AG04450 (cell line): Measurements from ENCODE around the gene LHFPL6. TPM values are rescaled to one million over a fixed set of nuclear protein-coding genes. Genes with fewer than 3 reads are reported as not detected.

Experiments used
- CTCF ChIA-PET: fragments of 300-600, 350-600 bp; formaldehyde crosslinking; extraction: SDS; loops from one replicate; lab custom pipeline; 2022; ENCODE audit warnings: antibody characterized with exemption, inconsistent platforms; lab: Charles Lee
- POLR2A ChIA-PET: fragments of 350-600 bp; formaldehyde crosslinking; extraction: SDS; loops from one replicate; lab custom pipeline; 2021; ENCODE audit warnings: antibody characterized with exemption, inconsistent platforms; lab: Yijun Ruan, JAX
- DNase-seq: peaks from one replicate; pipeline ENCODE4 v3.0.0-alpha.2; 2011; ENCODE audit warnings: low read depth, low spot score
- H3K27ac ChIP-seq: one replicate; pipeline ENCODE4 v1.5.1; 2012; ENCODE audit warnings: low read depth, low read length, control low read depth
- H3K27me3 ChIP-seq: one replicate; pipeline ENCODE4 v1.6.0; 2012; ENCODE audit warnings: low read length; ENCODE audit not compliant: control insufficient read depth, insufficient read depth
- H3K4me3 ChIP-seq: 2 replicates; pipeline ENCODE4 v1.5.1; 2011; ENCODE audit warnings: mild to moderate bottlenecking, low read depth, low read length, control low read depth
- H3K9me3 ChIP-seq: 2 replicates; pipeline ENCODE4 v1.5.1; 2012; ENCODE audit warnings: low read length; ENCODE audit not compliant: control insufficient read depth, insufficient read depth
- polyA plus RNA-seq: library from polyadenylated mRNA; depleted of rRNA; stranded (reverse); fragments of >200 nt; gene quantifications from 2 replicates; pipeline ENCODE4 v1.2.3, GENCODE V29; 2011
- TF ChIP-seq, protein P1 (sequence below): IDR thresholded peaks from 2 replicates; pipeline ENCODE4 v1.5.1; 2011; ENCODE audit warnings: low read depth, low read length, control low read depth, inconsistent platforms

The LHFPL6 gene
- polyA plus RNA-seq, 1 experiment = 40.3 TPM

DNA sequence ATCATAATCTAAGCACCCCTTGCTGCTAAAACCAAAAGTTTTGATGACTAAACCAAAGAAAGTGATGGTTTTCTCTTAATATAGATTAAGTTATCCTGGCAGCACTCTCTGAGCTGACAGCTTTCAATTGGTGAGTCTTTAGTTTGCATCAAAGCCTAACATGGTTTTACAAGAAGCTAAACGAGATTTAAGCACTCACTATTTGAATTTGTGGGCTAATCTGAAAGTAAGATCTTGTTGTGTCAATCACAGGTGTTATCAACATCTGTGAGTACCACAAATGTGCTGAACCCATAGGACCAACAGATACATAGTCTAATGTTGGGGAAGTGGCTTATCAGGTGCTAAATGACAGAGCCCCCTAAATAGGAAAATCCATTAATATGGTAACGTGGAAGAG, 223.9 kb downstream of the LHFPL6 start:
- Histone ChIP-seq H3K9me3 (no peaks in the 10 kb centered on the region), H3K27ac (no peak overlapping the region), H3K4me3 (no peak overlapping the region), H3K27me3 (no peaks in the 10 kb centered on the region)
- POLR2A ChIA-PET = no interaction called here
- TF ChIP-seq, protein P1, sequence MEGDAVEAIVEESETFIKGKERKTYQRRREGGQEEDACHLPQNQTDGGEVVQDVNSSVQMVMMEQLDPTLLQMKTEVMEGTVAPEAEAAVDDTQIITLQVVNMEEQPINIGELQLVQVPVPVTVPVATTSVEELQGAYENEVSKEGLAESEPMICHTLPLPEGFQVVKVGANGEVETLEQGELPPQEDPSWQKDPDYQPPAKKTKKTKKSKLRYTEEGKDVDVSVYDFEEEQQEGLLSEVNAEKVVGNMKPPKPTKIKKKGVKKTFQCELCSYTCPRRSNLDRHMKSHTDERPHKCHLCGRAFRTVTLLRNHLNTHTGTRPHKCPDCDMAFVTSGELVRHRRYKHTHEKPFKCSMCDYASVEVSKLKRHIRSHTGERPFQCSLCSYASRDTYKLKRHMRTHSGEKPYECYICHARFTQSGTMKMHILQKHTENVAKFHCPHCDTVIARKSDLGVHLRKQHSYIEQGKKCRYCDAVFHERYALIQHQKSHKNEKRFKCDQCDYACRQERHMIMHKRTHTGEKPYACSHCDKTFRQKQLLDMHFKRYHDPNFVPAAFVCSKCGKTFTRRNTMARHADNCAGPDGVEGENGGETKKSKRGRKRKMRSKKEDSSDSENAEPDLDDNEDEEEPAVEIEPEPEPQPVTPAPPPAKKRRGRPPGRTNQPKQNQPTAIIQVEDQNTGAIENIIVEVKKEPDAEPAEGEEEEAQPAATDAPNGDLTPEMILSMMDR = no peak
- no peak for DNase-seq
- CTCF ChIA-PET = interaction anchor here (1.5 kb wide), 1 partner anchor 233 kb away, joined by 5 read pairs; no protein-coding TSS in a partner anchor

DNA sequence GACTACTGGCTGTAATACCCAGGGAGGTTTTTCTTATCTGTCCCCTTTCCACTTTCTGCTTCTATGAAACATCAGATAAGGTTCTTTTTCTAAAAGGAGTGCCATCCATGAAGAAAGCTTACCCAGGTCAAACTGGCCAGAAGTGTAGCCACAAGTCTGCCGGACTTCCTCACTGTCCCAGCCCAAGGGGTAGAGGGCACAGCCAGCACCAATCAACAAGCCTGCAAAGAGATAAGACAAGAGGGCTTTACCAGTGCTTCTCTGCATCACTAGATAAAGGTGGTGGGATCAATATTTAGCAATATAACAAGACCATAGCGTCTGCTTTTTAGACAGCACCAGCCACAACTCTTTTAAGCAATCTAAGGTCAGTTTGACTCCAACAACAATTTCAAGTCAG, 224.7 kb downstream of the LHFPL6 start:
- Histone ChIP-seq H3K27me3 (no peaks in the 10 kb centered on the region), H3K9me3 (no peaks in the 10 kb centered on the region), H3K4me3 (no peak overlapping the region), H3K27ac (no peak overlapping the region)
- TF ChIP-seq, protein P1 = no peak
- DNase-seq = no peak
- ChIA-PET POLR2A (no interaction called here), CTCF (interaction anchor here (0.5 kb wide), 1 partner anchor 839 kb away, joined by 3 read pairs; no protein-coding TSS in a partner anchor)

- no peaks in the 10 kb centered on the region for H3K9me3 ChIP-seq
- TF ChIP-seq, protein P1 = no peak
- H3K27ac ChIP-seq = no peak overlapping the region
- ChIA-PET POLR2A (no interaction called here), CTCF (no interaction called here)
- no peak overlapping the region for H3K4me3 ChIP-seq
- no peaks in the 10 kb centered on the region for H3K27me3 ChIP-seq
- DNase-seq = no peak
Measured at GRCh38 chr13:39377699-39378098, 225.3 kb downstream of the LHFPL6 start.

GRCh38 chr13:39376076-39376475, 226.9 kb downstream of the LHFPL6 start:
- H3K4me3 ChIP-seq = no peak overlapping the region
- DNase-seq = no peak
- CTCF ChIA-PET = no interaction called here
- H3K9me3 ChIP-seq = no peaks in the 10 kb centered on the region
- no peak overlapping the region for H3K27ac ChIP-seq
- H3K27me3 ChIP-seq = no peaks in the 10 kb centered on the region
- TF ChIP-seq, protein P1 = no peak
- POLR2A ChIA-PET = no interaction called here

DNA sequence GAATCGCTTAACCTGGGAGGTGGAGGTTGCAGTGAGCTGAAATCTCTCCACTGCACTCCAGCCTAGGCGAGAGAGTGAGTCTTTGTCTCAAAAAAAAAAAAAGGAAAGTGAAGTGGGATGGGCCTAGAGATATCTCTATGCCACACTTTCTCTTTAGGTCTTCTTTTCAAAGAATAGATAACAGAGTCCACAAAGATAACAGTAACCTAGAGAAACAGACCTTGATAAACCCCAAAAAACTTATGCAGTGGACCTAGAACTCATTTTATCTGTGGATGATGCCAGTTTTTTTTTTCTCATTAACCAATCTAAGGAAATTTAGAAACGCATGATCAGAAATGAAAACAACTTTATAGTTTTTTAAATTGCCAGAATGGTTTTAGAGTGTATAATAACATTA, 227.4 kb downstream of the LHFPL6 start:
- TF ChIP-seq, protein P1 = no peak
- no peaks in the 10 kb centered on the region for H3K9me3 ChIP-seq
- H3K27me3 ChIP-seq = no peaks in the 10 kb centered on the region
- POLR2A ChIA-PET = no interaction called here
- no peak overlapping the region for H3K27ac ChIP-seq
- CTCF ChIA-PET = no interaction called here
- DNase-seq = no peak
- no peak overlapping the region for H3K4me3 ChIP-seq
